Glomerular endothelial cell (primary cell): ENCODE data around the gene ZNF99. TPM values are rescaled to one million over a fixed set of nuclear protein-coding genes. Genes with fewer than 3 reads are reported as not detected.
"Not testable (repeated sequence)": the region's sequence is repeated elsewhere in the genome, so short reads cannot be mapped to it uniquely, and the experiment has no call there.

Experiments
- DNase-seq: peaks from one replicate; pipeline ENCODE4 v3.0.0-alpha.2; 2011; ENCODE audit warnings: low read depth, low spot score; ENCODE audit errors: extremely low read depth
- total RNA-seq: library from RNA; depleted of rRNA; stranded (reverse); fragments of >200 nt; gene quantifications from 2 replicates; pipeline ENCODE4 v1.2.3, GENCODE V29; 2015

The ZNF99 gene
- not detected in 2 replicates for total RNA-seq

GRCh38 chr19:22783651-22784410, at the start of gene ZNF99:
TSS of gene ZNF99 (minus strand) at chr19:22784151. CDS start at chr19:22784016, 135 bp downstream.
- no peak for DNase-seq

- no peak for DNase-seq
Observed at GRCh38 chr19:22832031-22832762, 48.2 kb upstream of the ZNF99 start, which contains the start of gene ZNF723. TSS of gene ZNF723 (plus strand) at chr19:22832291. CDS start at chr19:22832380, 89 bp downstream.

GRCh38 chr19:22831211-22831610, 47.3 kb upstream of the ZNF99 start:
- no peak for DNase-seq

- DNase-seq: no peak
Observed at GRCh38 chr19:22814124-22814523, 30.2 kb upstream of the ZNF99 start.

- no peak for DNase-seq
Observed at GRCh38 chr19:22807061-22807835, 23.3 kb upstream of the ZNF99 start.

- no peak for DNase-seq
Observed at GRCh38 chr19:22806418-22806817, 22.5 kb upstream of the ZNF99 start.

- no peak for DNase-seq
Observed at GRCh38 chr19:22797040-22797439, 13.1 kb upstream of the ZNF99 start.

- not testable (repeated sequence) for DNase-seq
Observed at GRCh38 chr19:22792863-22793262, 8.9 kb upstream of the ZNF99 start.

- no peak for DNase-seq
Observed at GRCh38 chr19:22735911-22736645, 47.9 kb downstream of the ZNF99 start.

GRCh38 chr19:22733691-22734090, 50.3 kb downstream of the ZNF99 start:
- no peak for DNase-seq

- DNase-seq: not testable (repeated sequence)
Observed at GRCh38 chr19:22728214-22728613, 55.7 kb downstream of the ZNF99 start.

GRCh38 chr19:22721533-22721932, 62.4 kb downstream of the ZNF99 start:
- not testable (repeated sequence) for DNase-seq

- DNase-seq: no peak
Observed at GRCh38 chr19:22708983-22709382, 75.0 kb downstream of the ZNF99 start.

GRCh38 chr19:22703096-22703495, 80.9 kb downstream of the ZNF99 start:
- not testable (repeated sequence) for DNase-seq

- DNase-seq: not testable (repeated sequence)
Observed at GRCh38 chr19:22702661-22703060, 81.3 kb downstream of the ZNF99 start.

Other genes starting within 250 kb of the ZNF99 start
- gene ZNF492, start 149.8 kb downstream of the ZNF99 start, total RNA-seq: 0.19 and 0.64 TPM in 2 replicates
- not detected in 2 replicates for gene ZNF723, start 48.1 kb upstream of the ZNF99 start, total RNA-seq
- not detected in 2 replicates for gene ZNF728, start 219.0 kb upstream of the ZNF99 start, total RNA-seq